SK-N-DZ (cell line): Measurements from ENCODE around the gene PADI2.

Experiments
- DNase-seq: peaks from one replicate; pipeline ENCODE4 v3.0.0-alpha.2; 2015; ENCODE audit warnings: low spot score

Gene PADI2

GRCh38 chr1:17021896-17022295 is 97.4 kb downstream of the PADI2 start:
- DNase-seq: no peak

- no peak for DNase-seq
Observed at GRCh38 chr1:17020502-17020901, 98.7 kb downstream of the PADI2 start.

GRCh38 chr1:17018849-17019248 is 100.4 kb downstream of the PADI2 start:
- DNase-seq: no peak

- DNase-seq: no peak
Observed at GRCh38 chr1:17017435-17017834, 101.8 kb downstream of the PADI2 start.
